PC-3 (cell line): Measurements from ENCODE around the gene ARID1A. TPM values are rescaled to one million over a fixed set of nuclear protein-coding genes. Genes with fewer than 3 reads are reported as not detected.

Experiments
- ATAC-seq: fragments of 200-7000 bp; cut with Tn5 transposase; 2 replicates; pipeline ENCODE4 v1.9.1; 2020; ENCODE audit warnings: mild to moderate bottlenecking, moderate library complexity
- BruUV-seq: library from RNA; stranded (reverse); fragments of 400-500 nt; replicated peaks from 2 replicates; lab custom pipeline; 2021; lab: Mats Ljungman, UMichigan
- CTCF ChIA-PET: fragments of 300-600 bp; sonication (Branson Sonifier 250); formaldehyde crosslinking; loops from one replicate; lab custom pipeline; 2022; ENCODE audit warnings: antibody characterized with exemption; lab: Charles Lee
- POLR2A ChIA-PET: fragments of 300-600 bp; sonication (Branson Sonifier 250); formaldehyde crosslinking; loops from one replicate; lab custom pipeline; 2022; ENCODE audit warnings: antibody characterized with exemption; ENCODE audit not compliant: unreplicated experiment; lab: Charles Lee
- DNase-seq: peaks from one replicate; pipeline ENCODE4 v3.0.0-alpha.2; 2015
- H2AFZ ChIP-seq: fragments of 300-600 bp; sonication (generic); 2 replicates; pipeline ENCODE4 v1.6.0; 2016; ENCODE audit warnings: antibody characterized with exemption, low read length
- H3F3A ChIP-seq: fragments of 300-600 bp; sonication (generic); one replicate; pipeline ENCODE4 v1.6.0; 2017; ENCODE audit warnings: antibody characterized with exemption, low read length, control low read depth, mild to moderate bottlenecking; ENCODE audit not compliant: unreplicated experiment
- H3K27ac ChIP-seq: fragments of 300-600 bp; sonication (generic); 2 replicates; pipeline ENCODE4 v1.5.1; 2016; ENCODE audit warnings: mild to moderate bottlenecking, low read length
- H3K27me3 ChIP-seq: fragments of 300-600 bp; sonication (generic); 2 replicates; pipeline ENCODE4 v1.6.1; 2016; ENCODE audit warnings: low read length, mixed read lengths
- H3K36me3 ChIP-seq: fragments of 300-600 bp; sonication (generic); 2 replicates; pipeline ENCODE4 v1.6.1; 2016; ENCODE audit warnings: low read depth, mixed run types, low read length, mixed read lengths
- H3K4me1 ChIP-seq: fragments of 300-600 bp; sonication (generic); 2 replicates; pipeline ENCODE4 v1.5.1; 2016; ENCODE audit warnings: low read length; ENCODE audit not compliant: insufficient read depth
- H3K4me2 ChIP-seq: fragments of 300-600 bp; sonication (generic); 2 replicates; pipeline ENCODE4 v1.6.0; 2016; ENCODE audit warnings: low read length
- H3K4me3 ChIP-seq: fragments of 300-600 bp; sonication (generic); 2 replicates; pipeline ENCODE4 v1.5.1; 2016; ENCODE audit warnings: mild to moderate bottlenecking, low read length, mixed read lengths
- H3K79me2 ChIP-seq: fragments of 300-600 bp; sonication (generic); 2 replicates; pipeline ENCODE4 v1.6.1; 2017; ENCODE audit warnings: low read length, mixed read lengths
- H3K9ac ChIP-seq: fragments of 300-600 bp; sonication (generic); 2 replicates; pipeline ENCODE4 v1.6.0; 2016; ENCODE audit warnings: mild to moderate bottlenecking, low read length
- H3K9me2 ChIP-seq: fragments of 300-600 bp; sonication (generic); replicated peaks from 2 replicates; pipeline ENCODE4 v1.6.1; 2016; ENCODE audit warnings: mixed run types, low read length, mixed read lengths
- H3K9me3 ChIP-seq: fragments of 300-600 bp; sonication (generic); 2 replicates; pipeline ENCODE4 v1.6.1; 2016; ENCODE audit warnings: low read length, mixed read lengths
- H4K20me1 ChIP-seq: fragments of 300-600 bp; sonication (generic); 2 replicates; pipeline ENCODE4 v1.6.1; 2016; ENCODE audit warnings: low read length, mixed read lengths
- CTCF ChIP-seq: fragments of 300-600 bp; sonication (generic); conservative IDR thresholded peaks from 2 replicates; pipeline ENCODE4 v1.5.1; 2017; ENCODE audit warnings: antibody characterized with exemption, low read depth, mild to moderate bottlenecking, low read length
- EZH2 ChIP-seq: fragments of 300-600 bp; sonication (generic); IDR thresholded peaks from one replicate; pipeline ENCODE4 v1.6.1; 2017; ENCODE audit warnings: antibody characterized with exemption, mild to moderate bottlenecking, low read length; ENCODE audit not compliant: unreplicated experiment
- EZH2phosphoT487 ChIP-seq: fragments of 300-600 bp; sonication (generic); IDR thresholded peaks from 2 replicates; pipeline ENCODE4 v1.6.1; 2018; ENCODE audit warnings: mild to moderate bottlenecking, antibody characterized with exemption, low read length, borderline replicate concordance
- intact Hi-C: fragments of 100-400 bp; cut with micrococcal nuclease; formaldehyde crosslinking; loops from 2 replicates; pipeline ENCODE4 v1.9.0; 2023
- total RNA-seq: library from RNA; depleted of rRNA; stranded (reverse); fragments of >200 nt; gene quantifications from 2 replicates; pipeline ENCODE4 v1.2.3, GENCODE V29; 2014

ARID1A gene
- total RNA-seq, 1 experiment from 2014 or later, result 43.8 TPM

DNA sequence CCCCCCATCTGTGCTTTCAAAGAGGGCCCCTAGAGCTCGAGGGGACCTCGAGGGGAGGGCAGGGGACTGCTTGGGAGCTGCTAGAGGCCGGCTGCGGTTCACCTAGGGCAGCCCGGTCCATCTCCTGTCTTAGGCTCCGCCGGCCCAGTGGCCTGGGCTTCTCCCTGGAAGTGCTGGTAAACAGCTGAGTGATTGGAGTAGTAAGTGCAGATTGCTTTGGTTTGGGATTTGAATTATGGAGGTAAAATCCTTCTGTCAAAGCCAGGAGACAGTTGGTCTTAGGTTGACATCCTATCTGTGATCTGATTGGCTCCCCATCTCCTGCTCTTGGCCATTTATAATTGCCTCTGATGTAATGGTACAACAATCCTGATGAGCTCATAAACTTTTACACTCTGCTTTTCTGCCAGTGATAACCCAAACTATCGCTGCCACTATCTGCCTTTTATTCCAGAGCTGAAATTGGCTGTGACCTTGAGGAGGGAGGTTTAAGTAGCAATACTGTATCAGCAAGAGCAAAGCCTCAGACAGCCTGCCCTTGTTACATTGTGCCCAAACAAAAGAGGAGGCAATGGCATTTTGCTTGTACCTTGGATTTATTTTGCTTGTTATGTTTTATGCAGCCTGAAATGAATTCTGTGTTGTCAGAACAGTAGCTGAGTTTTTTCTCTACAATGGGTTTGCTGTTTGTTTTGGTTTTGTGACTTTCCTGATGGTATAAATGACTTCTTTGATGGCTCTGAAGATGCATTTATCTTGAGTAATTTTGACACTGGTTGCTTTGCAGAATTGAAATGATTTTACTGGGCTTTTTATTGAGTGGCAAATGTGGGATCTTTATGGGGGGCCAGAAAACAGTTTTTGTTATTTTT is 2.4 kb downstream of the ARID1A start:
- no peaks in the 10 kb centered on the region for H3K27me3 ChIP-seq

GRCh38 chr1:26700711-26701110 is 4.9 kb downstream of the ARID1A start:
- Histone ChIP-seq H4K20me1 (peaks cover 60% of the 10 kb centered on the region), H3K79me2 (peaks cover 92% of the 10 kb centered on the region), H3K9me2 (no peaks in the 10 kb centered on the region), H3K4me2 (peak overlapping the region; percentile 82), H3K9ac (no peak overlapping the region), H3K27me3 (no peaks in the 10 kb centered on the region), H3F3A (peaks cover 3% of the 10 kb centered on the region), H3K27ac (peak overlapping the region; percentile 49; the same call in 1 of the 2 replicates), H3K36me3 (no peaks in the 10 kb centered on the region; the same call in 1 of the 2 replicates), H3K4me1 (peaks cover 73% of the 10 kb centered on the region), H3K9me3 (no peaks in the 10 kb centered on the region), H3K4me3 (peak overlapping the region; percentile 86), H2AFZ (no peak overlapping the region)
- ChIA-PET CTCF (no interaction called here), POLR2A (interaction anchor here (0.6 kb wide), 1 partner anchor 55 kb away, joined by 21 read pairs; no protein-coding TSS in a partner anchor)
- TF ChIP-seq CTCF, result no peak
- no peak for TF ChIP-seq EZH2phosphoT487
- TF ChIP-seq EZH2, result no peak
- no TSS peak for BruUV-seq
- intact Hi-C loops, result no loop called here
- DNase-seq, result no peak
- ATAC-seq, result no peak

More for the DNA sequence above, 2.4 kb downstream of the ARID1A start:
- ChIA-PET POLR2A (interaction anchor here (0.5 to 0.6 kb wide), 2 partner anchors 88 to 90 kb away, joined by 4 to 5 read pairs; partner anchors contain the start of gene PIGV), CTCF (interaction anchor here (0.6 kb wide), 1 partner anchor 91 kb away, joined by 3 read pairs; no protein-coding TSS in a partner anchor)
- TSS peak; percentile 53 for BruUV-seq
- Histone ChIP-seq H3K79me2 (peaks cover 87% of the 10 kb centered on the region), H3K9me2 (no peaks in the 10 kb centered on the region), H3K9me3 (no peaks in the 10 kb centered on the region), H4K20me1 (peaks cover 51% of the 10 kb centered on the region), H3K9ac (peak overlapping the region; percentile 89), H3K36me3 (no peaks in the 10 kb centered on the region; the same call in 1 of the 2 replicates), H2AFZ (no peak overlapping the region), H3F3A (no peaks in the 10 kb centered on the region), H3K27ac (peak overlapping the region; percentile 53), H3K4me1 (peaks cover 69% of the 10 kb centered on the region), H3K4me3 (peak overlapping the region; percentile 86), H3K4me2 (peak overlapping the region; percentile 82)
- peak; percentile 86 for DNase-seq
- TF ChIP-seq EZH2 (no peak), EZH2phosphoT487 (no peak), CTCF (no peak)
- intact Hi-C loops, result loop anchor here (5.0 to 10.0 kb wide), 2 partner anchors 54 to 167 kb away; partner anchors contain the start of gene SFN
- ATAC-seq, result peak; percentile 41
